Thyroid gland (tissue), 4 donors: ENCODE data around the gene CHRNE. TPM values are rescaled to one million over a fixed set of nuclear protein-coding genes. Genes with fewer than 3 reads are reported as not detected.

Experiments used
- DNase-seq, 2 donors: peaks; one replicate each; pipeline ENCODE4 v3.0.0-alpha.2; 2019
- H3K27ac ChIP-seq, 3 donors: fragments of 200-600 bp; sonication (generic); 1 replicate in 2 of 3; 2 replicates in 1 of 3; pipeline ENCODE4 v1.5.1; 2016 to 2019; ENCODE audit warnings: mild to moderate bottlenecking in 1 of 3, moderate library complexity in 1 of 3
- H3K27me3 ChIP-seq: fragments of 200-600 bp; sonication (generic); one replicate; pipeline ENCODE4 v1.5.1; 2019
- H3K36me3 ChIP-seq, 2 donors: fragments of 200-600 bp; sonication (generic); one replicate each; pipeline ENCODE4 v1.5.1; 2016 to 2019
- H3K4me1 ChIP-seq, 2 donors: fragments of 200-600 bp; sonication (generic); one replicate each; pipeline ENCODE4 v1.5.1; 2017 to 2019
- H3K4me3 ChIP-seq, 3 donors: fragments of 200-600 bp; sonication (generic); replicated peaks in 1 of 3; 1 replicate in 2 of 3; 2 replicates in 1 of 3; pipeline ENCODE4 v1.5.1; 2016; ENCODE audit warnings: mild to moderate bottlenecking in 1 of 3
- H3K9me3 ChIP-seq: fragments of 200-600 bp; sonication (generic); one replicate; pipeline ENCODE4 v1.5.1; 2017
- POLR2A ChIP-seq, 2 donors: fragments of 450-650 bp; IDR thresholded peaks; one replicate each; pipeline ENCODE4 v1.6.1; 2017; ENCODE audit warnings: antibody characterized with exemption in 2 of 2, mild to moderate bottlenecking in 2 of 2, moderate library complexity in 1 of 2
- WGBS, 2 donors: methylation state at CpG; one replicate each; pipeline ENCODE4 v1.1.5; 2017; 5-methylcytosine and 5-hydroxymethylcytosine counted together
- intact Hi-C: fragments of 100-400 bp; cut with DNase I; formaldehyde crosslinking; loops from one replicate; pipeline ENCODE4 v1.15.1; 2023
- total RNA-seq, 4 donors: library from RNA; depleted of rRNA; stranded (reverse); fragments of >200 nt; gene quantifications; one replicate each; pipeline ENCODE4 v1.2.3, GENCODE V29; 2016
- TF ChIP-seq, protein P1 (sequence below), 6 experiments: fragments of 200-600 bp in 3 of 6; fragments of 450-650 bp in 3 of 6; sonication (generic) in 3 of 6; IDR thresholded peaks; one replicate each; pipeline ENCODE4 v1.5.1; 2016 to 2019; ENCODE audit warnings: antibody characterized with exemption in 6 of 6, mild to moderate bottlenecking in 2 of 6, inconsistent platforms in 1 of 6, moderate library complexity in 1 of 6

Gene CHRNE
- total RNA-seq, 4 donors from 2014 or later, result 0.29 to 0.83 (median 0.49) TPM

DNA sequence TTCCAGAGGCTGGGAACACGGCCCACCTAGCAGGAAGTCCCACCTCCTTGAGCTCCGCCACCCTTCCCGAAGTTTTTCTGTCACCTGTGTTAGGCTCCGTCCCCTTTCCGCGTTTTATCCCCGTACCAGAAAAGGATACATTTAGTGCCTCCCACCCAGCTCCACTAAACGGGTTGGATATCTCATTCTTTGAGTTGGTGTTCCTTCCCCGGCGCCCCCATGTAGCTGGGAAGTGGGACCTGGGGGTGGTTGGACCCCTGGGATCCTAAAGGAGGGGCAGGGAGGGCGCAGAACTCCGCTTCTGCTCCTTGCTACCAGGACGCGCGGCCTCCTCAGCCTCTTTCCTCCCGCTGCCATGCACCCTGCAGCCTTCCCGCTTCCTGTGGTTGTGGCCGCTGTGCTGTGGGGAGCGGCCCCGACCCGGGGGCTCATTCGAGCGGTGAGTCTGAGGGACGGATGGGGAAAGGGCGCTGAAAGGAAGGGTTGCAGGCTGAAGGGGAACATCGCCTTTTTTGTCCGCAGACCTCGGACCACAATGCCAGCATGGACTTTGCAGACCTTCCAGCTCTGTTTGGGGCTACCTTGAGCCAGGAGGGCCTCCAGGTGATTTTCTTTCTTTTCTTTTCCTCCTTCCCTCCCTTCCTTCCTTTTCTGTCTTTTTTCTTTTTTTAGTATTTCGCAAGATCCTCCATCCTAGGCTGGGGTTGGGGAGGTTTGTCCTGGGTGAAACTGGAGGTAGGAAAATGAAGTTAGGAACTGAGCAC lies 37.8 kb upstream of the CHRNE start:
- intact Hi-C loops, result no loop called here
- Histone ChIP-seq H3K9me3 (no peaks in the 10 kb centered on the region), H3K27me3 (no peaks in the 10 kb centered on the region), H3K4me1 (peaks cover 17 to 35% of the 10 kb centered on the region in 2 donors), H3K36me3 (peaks cover 16 to 20% of the 10 kb centered on the region in 2 donors), H3K27ac (peak overlapping the region; percentile 91 to 97 (median 95)), H3K4me3 (peak overlapping the region; percentile 34 to 89 (median 69))
- DNase-seq, result peak; percentile 84 to 86
- WGBS, 2 donors, result 2% methylated on average over 18 to 29 of the region's 29 CpGs
- TF ChIP-seq POLR2A (IDR thresholded peaks at IDR 0.05), result no peak
- TF ChIP-seq, protein P1, sequence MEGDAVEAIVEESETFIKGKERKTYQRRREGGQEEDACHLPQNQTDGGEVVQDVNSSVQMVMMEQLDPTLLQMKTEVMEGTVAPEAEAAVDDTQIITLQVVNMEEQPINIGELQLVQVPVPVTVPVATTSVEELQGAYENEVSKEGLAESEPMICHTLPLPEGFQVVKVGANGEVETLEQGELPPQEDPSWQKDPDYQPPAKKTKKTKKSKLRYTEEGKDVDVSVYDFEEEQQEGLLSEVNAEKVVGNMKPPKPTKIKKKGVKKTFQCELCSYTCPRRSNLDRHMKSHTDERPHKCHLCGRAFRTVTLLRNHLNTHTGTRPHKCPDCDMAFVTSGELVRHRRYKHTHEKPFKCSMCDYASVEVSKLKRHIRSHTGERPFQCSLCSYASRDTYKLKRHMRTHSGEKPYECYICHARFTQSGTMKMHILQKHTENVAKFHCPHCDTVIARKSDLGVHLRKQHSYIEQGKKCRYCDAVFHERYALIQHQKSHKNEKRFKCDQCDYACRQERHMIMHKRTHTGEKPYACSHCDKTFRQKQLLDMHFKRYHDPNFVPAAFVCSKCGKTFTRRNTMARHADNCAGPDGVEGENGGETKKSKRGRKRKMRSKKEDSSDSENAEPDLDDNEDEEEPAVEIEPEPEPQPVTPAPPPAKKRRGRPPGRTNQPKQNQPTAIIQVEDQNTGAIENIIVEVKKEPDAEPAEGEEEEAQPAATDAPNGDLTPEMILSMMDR (IDR thresholded peaks at IDR 0.05), result no peak

DNA sequence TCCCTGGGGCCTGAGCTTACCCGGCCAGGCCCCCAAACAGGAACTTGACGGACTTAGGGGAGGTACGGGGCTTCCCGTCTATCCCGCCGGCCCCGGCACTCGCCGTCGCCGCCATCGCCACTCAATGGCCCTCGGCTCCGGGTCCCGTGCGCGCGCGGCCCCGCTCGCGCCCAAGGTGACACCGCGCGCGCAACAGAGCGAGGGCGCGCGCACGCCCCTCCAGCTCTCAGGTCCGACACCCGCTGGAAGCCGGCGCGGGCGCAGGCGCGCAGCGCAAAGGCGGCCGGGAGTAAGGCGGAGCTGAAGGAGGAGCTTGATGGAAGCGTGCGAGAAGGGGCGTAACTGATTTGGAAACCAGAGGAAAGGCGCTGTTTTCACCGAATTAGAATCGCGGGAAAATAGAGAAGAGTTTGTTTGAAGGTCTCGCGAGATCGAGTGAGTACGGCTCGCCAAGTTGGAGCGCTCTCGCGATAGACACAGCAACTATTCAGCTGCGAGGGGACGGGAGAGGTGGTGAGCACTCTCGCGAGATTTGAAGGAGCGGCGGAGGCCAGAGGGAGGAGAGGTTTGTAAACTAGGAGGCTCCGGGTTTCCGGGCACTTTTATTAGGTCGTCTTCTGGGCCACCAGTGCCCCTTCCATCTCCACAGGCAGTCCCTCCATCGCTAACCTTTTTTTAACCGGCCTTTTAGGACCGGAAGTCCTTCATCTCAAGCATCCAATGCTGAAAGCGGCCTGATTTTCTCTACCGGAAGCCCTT lies 37.1 kb upstream of the CHRNE start, which contains the start of the genes RNF167 and SLC25A11:
TSS of gene RNF167 (plus strand) at position 473 of the 759 bp plus-strand sequence. CDS start 642 bp downstream, outside the sequence.
TSS of gene SLC25A11 (minus strand) at position 251 of the 759 bp plus-strand sequence. CDS start at position 115, 136 bp downstream.
- intact Hi-C loops, result loop anchor here (5.0 kb wide), 1 partner anchor 42 kb away; no protein-coding TSS in a partner anchor
- TF ChIP-seq POLR2A (IDR thresholded peaks at IDR 0.05), result peak in 1 of 2 donors; percentile 79
- TF ChIP-seq, protein P1 (IDR thresholded peaks at IDR 0.05), result no peak
- H3K36me3 ChIP-seq, result peaks cover 16 to 20% of the 10 kb centered on the region in 2 donors
- no peaks in the 10 kb centered on the region for H3K9me3 ChIP-seq
- peak within 1 kb of the TSS; percentile 91 to 97 (median 95) for H3K27ac ChIP-seq
- H3K4me3 ChIP-seq, result peak within 1 kb of the TSS; percentile 34 to 89 (median 69)
- H3K27me3 ChIP-seq, result no peaks in the 10 kb centered on the region
- peaks cover 17 to 27% of the 10 kb centered on the region in 2 donors for H3K4me1 ChIP-seq
- DNase-seq, result peak; percentile 95 to 97
- 0% methylated on average over 36 to 42 of the region's 72 CpGs for WGBS, 2 donors

DNA sequence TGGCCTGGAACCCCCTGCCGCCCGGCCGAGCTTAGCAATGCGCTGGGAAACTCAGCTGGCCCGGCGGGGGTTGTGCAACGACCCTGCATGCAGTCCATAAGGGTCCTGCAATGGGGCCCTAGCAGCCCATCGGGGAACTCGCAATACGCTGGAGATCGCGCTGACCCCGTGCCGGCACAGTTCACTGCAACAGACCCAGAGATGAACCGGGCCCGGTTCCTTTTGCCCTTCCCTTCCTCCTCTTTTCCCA lies 36.6 kb upstream of the CHRNE start:
- Histone ChIP-seq H3K27ac (peak overlapping the region; percentile 91 to 97 (median 95)), H3K36me3 (peaks cover 15 to 16% of the 10 kb centered on the region in 2 donors), H3K4me3 (peak overlapping the region; percentile 31 to 89 (median 33)), H3K27me3 (no peaks in the 10 kb centered on the region), H3K4me1 (peaks cover 17 to 23% of the 10 kb centered on the region in 2 donors), H3K9me3 (no peaks in the 10 kb centered on the region)
- no peak for TF ChIP-seq POLR2A (IDR thresholded peaks at IDR 0.05)
- TF ChIP-seq, protein P1 (IDR thresholded peaks at IDR 0.05), result no peak
- intact Hi-C loops, result loop anchor here (5.0 kb wide), 1 partner anchor 43 kb away; no protein-coding TSS in a partner anchor
- peak in 1 of 2 donors; percentile 10 for DNase-seq
- WGBS, 2 donors, result 1 to 2% methylated on average over 9 to 12 of the region's 16 CpGs

DNA sequence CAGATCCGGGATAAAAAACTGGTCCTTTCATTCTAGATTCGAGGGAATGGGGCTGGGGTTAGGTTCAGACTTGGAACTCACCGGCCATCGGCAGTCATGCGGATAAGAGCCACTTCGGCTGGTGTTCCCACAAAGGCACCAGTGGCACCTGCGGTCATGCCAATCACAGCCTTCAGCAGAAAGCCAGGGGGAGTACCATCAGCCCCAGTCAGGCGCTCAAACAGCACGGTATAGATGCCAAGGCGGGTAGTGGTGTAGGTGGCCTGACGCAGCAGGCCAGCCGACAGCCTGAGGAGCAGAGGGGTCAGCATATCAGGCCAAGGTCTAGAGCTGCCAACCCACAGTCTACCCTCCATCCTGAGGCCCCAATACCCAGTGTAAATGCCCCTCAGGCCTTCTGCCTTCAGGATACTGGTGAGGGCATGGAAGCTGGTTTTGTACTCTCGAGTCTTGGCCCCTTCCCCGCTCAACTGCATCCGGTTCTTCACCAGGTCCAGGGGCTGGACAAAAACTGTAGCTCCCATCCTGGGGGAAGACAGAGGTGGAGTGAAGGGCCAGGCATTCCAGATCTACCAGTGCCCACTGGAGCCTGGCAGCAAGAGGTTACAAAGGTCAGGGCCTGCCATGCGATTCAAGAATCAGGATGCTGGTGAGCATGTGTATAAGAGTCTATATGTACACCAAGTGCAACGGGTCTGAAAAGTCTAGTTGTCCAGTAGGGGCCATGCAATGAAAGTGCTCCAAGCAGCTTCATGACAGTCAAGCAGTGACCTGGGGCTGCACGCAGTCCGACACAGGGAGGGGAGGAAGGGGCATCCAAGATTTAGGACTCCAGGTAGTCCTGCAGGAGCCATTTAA lies 36.0 kb upstream of the CHRNE start:
- Histone ChIP-seq H3K9me3 (no peaks in the 10 kb centered on the region), H3K27me3 (no peaks in the 10 kb centered on the region), H3K36me3 (peaks cover 15 to 16% of the 10 kb centered on the region in 2 donors), H3K27ac (peak overlapping the region; percentile 91 to 97 (median 95)), H3K4me3 (peak overlapping the region; percentile 31 to 89 (median 33)), H3K4me1 (peaks cover 17 to 28% of the 10 kb centered on the region in 2 donors)
- DNase-seq, result peak; percentile 42 to 51
- TF ChIP-seq POLR2A (IDR thresholded peaks at IDR 0.05), result no peak
- TF ChIP-seq, protein P1 (IDR thresholded peaks at IDR 0.05), result no peak
- 44 to 51% methylated on average over 16 to 19 of the region's 19 CpGs for WGBS, 2 donors
- intact Hi-C loops, result loop anchor here (5.0 kb wide), 1 partner anchor 43 kb away; no protein-coding TSS in a partner anchor
